Heart left ventricle (tissue), 13 donors: ENCODE measurements around the gene PRMT7.

ENCODE experiments used
- POLR2A ChIP-seq, 2 donors: fragments of 450-650 bp; IDR thresholded peaks; one replicate each; pipeline ENCODE4 v1.6.1; 2017; ENCODE audit warnings: antibody characterized with exemption in 2 of 2, mild to moderate bottlenecking in 2 of 2, moderate library complexity in 2 of 2
- TF ChIP-seq, protein P1 (sequence below), 12 donors: fragments of 200-600 bp; sonication (generic) in 4 of 12; IDR thresholded peaks; one replicate each; pipeline versions ENCODE4 v1.5.0 to v1.8.0; 2018 to 2022; ENCODE audit warnings: antibody characterized with exemption in 12 of 12, mild to moderate bottlenecking in 5 of 12
- donor health status: ischemic (EF 13 %, LVEDD 7.1; RV severe dilation, severe dysfunction).
- donor health status: DM: no; HTN: yes; CAD: no.
- donor health status: DM: no; HTN: no; CAD: no.
- donor health status: ischemic (EF 25% LVEDD 6.9; RV normal size, moderate dysfunction).
- donor health status: ischemic (EF 25% LVEDD 5.7; RV mildly dilated, moderate dysfunction).
- donor health status: ischemic (EF 35%, LVEDD 5.7; RV mildly dilated, moderate dysfunction).
- donor health status: nonischemic (EF 11% LVEDD 7.7; RV severe dilation, severe dysfunction).
- donor health status: DM: yes; HTN: yes; CAD: no.
- donor health status: PGD.
- donor health status: ischemic (EF 29% LVEDD 5.4; RV normal size, mild dysfunction).
- donor health status: nonischemic (EF 23%, LVEDD 6.1; RV moderate dilation, normal function).

GRCh38 chr16:68399456-68399855, 88.6 kb downstream of the PRMT7 start:
- TF ChIP-seq, protein P1, sequence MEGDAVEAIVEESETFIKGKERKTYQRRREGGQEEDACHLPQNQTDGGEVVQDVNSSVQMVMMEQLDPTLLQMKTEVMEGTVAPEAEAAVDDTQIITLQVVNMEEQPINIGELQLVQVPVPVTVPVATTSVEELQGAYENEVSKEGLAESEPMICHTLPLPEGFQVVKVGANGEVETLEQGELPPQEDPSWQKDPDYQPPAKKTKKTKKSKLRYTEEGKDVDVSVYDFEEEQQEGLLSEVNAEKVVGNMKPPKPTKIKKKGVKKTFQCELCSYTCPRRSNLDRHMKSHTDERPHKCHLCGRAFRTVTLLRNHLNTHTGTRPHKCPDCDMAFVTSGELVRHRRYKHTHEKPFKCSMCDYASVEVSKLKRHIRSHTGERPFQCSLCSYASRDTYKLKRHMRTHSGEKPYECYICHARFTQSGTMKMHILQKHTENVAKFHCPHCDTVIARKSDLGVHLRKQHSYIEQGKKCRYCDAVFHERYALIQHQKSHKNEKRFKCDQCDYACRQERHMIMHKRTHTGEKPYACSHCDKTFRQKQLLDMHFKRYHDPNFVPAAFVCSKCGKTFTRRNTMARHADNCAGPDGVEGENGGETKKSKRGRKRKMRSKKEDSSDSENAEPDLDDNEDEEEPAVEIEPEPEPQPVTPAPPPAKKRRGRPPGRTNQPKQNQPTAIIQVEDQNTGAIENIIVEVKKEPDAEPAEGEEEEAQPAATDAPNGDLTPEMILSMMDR (IDR thresholded peaks at IDR 0.05), result no peak
- no peak for TF ChIP-seq POLR2A (IDR thresholded peaks at IDR 0.05)
